NCI-H2029 treated with DMSO at 0.1 percent for 48 hours (cell line): ENCODE results near the gene WSCD1.
A peak's percentile ranks its signal among the peaks of the same experiment; 100 is the strongest.

Source experiments
- DNase-seq: peaks from one replicate; lab custom pipeline; 2025; lab: John Stamatoyannopoulos, UW

The WSCD1 gene

GRCh38 chr17:6160911-6161855 lies 91.0 kb downstream of the WSCD1 start:
- no peak for DNase-seq

GRCh38 chr17:6162216-6162615 lies 92.0 kb downstream of the WSCD1 start:
- no peak for DNase-seq

GRCh38 chr17:6162892-6163291 lies 92.7 kb downstream of the WSCD1 start:
- DNase-seq: no peak

GRCh38 chr17:6163612-6164333 lies 93.6 kb downstream of the WSCD1 start:
- peak; percentile 83 for DNase-seq

- DNase-seq: no peak
Measured at GRCh38 chr17:6164996-6165395, 94.8 kb downstream of the WSCD1 start.

- no peak for DNase-seq
Measured at GRCh38 chr17:6165806-6166205, 95.6 kb downstream of the WSCD1 start.

GRCh38 chr17:6166492-6167179 lies 96.5 kb downstream of the WSCD1 start:
- no peak for DNase-seq

- DNase-seq: no peak
Measured at GRCh38 chr17:6168296-6168695, 98.1 kb downstream of the WSCD1 start.

- peak; percentile 79 for DNase-seq
Measured at GRCh38 chr17:6170349-6170748, 100.2 kb downstream of the WSCD1 start.

- no peak for DNase-seq
Measured at GRCh38 chr17:6172642-6173330, 102.6 kb downstream of the WSCD1 start.

- no peak for DNase-seq
Measured at GRCh38 chr17:6173653-6174052, 103.5 kb downstream of the WSCD1 start.
